COLO829 (cell line): Measurements from ENCODE around the gene TRIM15.
"Not testable (repeated sequence)": the region's sequence is repeated elsewhere in the genome, so short reads cannot be mapped to it uniquely, and the experiment has no call there.

Source experiments
- DNase-seq: peaks from one replicate; pipeline ENCODE4 v3.0.0; 2012; ENCODE audit warnings: low spot score

Gene TRIM15

GRCh38 chr6:30163918-30164654, 740 bp downstream of the TRIM15 start:
- DNase-seq: no peak

DNA sequence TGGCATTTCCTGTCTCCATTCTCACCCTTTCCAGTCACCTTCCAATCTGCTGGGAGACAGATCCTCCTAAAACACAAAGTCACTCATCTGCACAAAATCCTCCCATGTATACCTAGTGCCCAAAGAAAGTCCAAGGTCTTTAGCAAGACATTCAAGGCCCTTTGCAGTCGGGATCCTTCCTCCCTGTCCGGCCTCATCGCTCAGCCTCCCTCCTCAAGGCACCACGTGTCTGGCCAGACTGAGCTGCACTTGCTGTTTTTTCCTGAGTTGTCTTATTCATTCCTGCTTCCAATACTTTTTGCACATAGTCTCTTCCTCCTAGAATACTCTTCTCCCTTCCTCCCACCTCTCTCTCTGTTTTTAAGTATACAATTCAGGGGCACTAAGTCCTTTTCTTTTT, 1.4 kb downstream of the TRIM15 start:
- no peak for DNase-seq

DNA sequence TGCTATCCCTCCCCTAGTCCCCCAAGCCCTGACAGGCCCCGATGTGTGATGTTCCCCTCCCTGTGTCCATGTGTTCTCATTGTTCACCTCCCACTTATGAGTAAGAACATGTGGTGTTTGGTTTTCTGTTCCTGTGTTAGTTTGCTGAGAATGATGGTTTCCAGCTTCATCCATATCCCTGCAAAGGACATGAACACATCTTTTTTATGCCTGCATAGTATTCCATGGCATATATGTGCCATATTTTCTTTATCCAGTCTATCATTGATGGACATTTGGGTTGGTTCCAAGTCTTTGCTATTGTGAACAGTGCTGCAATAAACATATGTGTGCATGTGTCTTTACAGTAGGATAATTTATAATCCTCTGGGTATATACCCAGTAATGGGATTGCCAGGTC, 1.9 kb downstream of the TRIM15 start:
- not testable (repeated sequence) for DNase-seq

DNA sequence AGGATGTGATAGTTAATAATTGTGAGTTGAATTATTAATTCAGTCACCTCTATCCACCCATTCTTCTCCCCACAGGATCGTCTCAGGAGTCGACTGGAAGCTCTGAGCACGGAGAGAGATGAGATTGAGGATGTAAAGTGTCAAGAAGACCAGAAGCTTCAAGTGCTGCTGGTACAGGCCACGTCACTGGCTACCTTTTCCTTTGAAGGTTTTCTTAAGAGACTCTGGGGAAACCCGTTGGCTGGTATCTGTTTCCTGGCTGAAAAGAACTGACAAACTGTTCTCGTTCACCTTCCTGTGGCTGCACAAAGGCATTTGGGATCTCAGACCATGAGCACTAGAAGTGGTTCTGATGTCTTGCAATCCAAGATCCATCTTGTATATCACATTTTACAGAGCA, 3.8 kb downstream of the TRIM15 start:
- no peak for DNase-seq

- DNase-seq: no peak
These were observed 5.4 kb downstream of the TRIM15 start for GRCh38 chr6:30168741-30169140.

DNA sequence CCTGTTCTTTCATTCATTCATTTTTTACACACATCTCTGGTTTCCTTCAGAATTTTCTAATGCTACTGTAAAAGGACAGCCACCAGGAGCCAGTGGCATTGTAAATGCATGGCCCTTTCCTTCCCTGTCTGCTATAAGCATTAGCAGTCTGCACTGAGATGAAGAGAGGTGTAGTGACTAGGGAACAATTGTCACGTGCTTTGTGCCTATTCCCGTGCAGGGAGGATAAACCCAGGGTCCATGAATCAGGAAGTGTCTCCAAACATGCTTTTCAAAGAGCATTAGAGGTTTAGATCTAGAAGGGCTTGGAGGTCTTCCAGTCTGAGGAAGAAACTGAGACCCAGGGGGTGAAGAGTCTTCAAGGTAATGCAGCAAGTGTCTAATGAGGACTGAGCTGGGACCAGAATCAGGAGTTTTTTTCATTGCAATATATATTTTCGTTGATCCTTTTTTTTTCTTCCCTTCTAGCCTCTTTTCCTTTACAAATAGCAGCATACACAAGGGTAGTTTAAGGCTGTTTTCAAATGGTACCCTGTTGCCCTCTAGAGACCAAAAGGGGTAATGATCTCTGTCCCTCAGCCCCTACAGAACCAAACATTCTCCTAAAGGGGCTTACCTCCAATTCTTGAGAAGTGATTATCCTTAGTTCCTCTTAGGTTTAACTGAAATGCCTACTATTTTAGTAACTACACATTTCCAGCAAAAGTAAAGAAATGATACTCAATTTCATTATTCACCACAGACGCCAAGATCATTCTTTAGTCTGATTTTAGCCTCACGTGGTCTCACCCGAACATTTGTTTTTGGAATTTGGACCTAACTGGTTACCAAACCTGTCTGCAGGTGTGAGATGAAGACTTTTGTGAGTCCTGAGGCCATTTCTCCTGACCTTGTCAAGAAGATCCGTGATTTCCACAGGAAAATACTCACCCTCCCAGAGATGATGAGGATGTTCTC, 6.6 kb downstream of the TRIM15 start:
- DNase-seq: peak; percentile 68

DNA sequence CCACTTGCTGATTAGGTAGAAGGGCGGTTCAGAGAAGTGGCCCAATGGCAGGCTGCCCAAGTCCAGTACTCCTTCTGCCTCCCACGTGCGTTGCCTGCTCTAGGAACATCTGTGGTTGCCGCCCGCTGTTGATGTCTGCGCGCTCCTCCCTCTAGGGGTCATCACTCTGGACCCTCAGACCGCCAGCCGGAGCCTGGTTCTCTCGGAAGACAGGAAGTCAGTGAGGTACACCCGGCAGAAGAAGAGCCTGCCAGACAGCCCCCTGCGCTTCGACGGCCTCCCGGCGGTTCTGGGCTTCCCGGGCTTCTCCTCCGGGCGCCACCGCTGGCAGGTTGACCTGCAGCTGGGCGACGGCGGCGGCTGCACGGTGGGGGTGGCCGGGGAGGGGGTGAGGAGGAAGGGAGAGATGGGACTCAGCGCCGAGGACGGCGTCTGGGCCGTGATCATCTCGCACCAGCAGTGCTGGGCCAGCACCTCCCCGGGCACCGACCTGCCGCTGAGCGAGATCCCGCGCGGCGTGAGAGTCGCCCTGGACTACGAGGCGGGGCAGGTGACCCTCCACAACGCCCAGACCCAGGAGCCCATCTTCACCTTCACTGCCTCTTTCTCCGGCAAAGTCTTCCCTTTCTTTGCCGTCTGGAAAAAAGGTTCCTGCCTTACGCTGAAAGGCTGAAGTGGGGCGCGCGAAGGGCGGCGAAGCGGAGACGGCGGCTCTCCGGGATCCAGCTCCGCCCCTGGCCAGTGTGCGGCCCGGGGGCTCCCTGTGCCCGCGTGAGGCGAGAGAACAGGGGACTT, 8.5 kb downstream of the TRIM15 start:
- DNase-seq: no peak

DNA sequence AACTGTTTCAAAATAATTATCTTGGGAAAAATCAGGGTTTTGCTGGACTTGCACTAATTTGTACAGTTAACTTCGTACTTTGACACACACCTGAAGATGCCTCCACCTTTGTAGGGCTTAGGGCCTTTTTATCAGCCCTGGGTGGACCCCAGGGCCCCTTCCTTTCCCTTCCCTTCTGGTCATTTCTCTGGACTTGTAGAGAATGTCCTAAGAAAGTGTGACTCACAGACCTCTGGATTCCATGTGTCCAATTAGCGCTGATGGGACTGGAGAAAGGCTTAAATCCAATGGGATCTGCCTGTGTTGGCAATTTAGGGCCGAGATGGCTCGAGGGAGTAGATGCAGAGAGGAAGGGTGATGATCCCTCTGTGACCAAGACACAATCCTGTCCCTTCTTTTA, 9.3 kb downstream of the TRIM15 start:
- no peak for DNase-seq

DNA sequence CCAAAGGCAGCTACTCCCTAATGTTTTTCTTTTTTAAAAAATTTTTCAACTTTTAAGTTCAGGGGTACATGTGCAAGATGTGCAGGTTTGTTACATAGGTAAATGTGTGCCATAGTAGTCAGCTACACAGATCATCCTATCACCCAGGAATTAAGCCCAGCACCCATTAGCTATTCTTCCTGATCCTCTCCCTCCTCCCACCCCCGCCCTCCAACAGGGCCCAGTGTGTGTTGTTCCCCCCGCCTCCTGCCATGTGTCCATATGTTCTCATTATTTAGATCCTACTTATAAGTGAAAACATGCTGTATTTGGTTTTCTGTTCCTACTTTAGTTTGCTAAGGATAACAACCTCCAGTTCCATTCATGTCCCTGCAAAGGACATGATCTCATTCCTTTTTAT, 12.4 kb downstream of the TRIM15 start:
- DNase-seq: no peak

DNA sequence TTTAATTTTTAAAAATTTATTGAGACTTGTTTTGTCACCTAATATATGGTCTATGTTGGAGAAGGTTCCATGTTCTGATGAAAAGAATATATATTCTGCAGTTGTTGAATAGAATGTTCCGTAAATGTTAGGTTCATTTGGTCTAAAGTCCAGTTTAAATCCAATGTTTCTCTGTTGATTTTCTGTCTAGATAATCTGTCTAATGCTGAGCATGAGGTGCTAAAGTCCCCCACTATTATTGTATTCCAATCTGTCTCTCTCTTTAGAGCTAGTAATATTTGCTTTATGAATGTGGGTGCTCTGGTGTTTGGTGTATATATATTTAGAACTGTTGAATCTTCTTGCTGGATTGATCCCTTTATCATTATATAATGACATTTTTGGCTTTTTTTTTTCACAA, 15.5 kb downstream of the TRIM15 start:
- DNase-seq: no peak

DNA sequence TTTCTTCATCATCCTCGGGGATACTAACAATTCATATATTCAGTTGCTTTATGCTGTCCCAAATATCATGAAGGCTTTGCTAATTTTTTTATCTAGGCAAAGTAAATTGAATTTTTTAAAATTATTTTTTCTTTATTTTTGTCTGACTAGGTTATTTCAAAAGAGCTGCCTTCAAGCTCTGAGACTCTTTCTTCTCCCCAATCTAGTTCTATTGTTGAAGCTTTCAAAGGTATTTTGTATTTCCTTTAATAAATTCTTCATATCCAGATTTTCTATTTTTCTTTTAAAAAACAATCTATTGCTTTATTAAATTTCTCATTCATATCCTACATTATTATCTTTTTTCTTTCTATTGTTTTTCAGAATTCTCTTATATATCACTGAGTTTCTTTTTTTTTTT, 16.8 kb downstream of the TRIM15 start:
- DNase-seq: no peak

DNA sequence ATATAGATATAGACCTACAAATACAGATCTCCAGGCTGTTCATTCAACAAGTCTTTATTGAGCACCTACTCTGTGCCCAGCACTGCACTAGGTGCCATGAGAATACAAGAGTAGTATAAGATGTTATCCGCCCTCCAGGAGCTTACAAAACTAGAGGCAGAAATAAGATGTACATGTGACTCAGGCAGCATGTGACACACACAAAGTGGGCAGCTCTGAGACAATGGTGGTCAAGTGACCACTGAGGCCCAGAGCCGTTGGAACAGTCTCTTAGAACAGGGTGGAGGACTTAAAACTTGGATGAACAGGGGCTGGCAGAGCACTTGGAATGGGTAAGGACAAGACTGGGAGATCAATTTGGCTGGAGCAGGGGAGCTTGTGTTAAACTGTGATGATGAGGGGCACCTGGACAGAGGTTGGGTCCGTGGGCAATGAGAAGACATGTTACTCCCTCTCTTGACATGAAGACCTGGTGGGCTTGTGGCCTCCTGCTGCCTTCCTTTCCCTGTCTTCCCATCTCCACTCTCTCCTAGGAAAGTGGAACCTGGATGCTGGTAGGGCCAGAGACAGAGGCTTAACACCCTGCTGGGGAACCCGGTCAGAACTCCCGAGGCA, 21.2 kb downstream of the TRIM15 start:
- DNase-seq: no peak

DNA sequence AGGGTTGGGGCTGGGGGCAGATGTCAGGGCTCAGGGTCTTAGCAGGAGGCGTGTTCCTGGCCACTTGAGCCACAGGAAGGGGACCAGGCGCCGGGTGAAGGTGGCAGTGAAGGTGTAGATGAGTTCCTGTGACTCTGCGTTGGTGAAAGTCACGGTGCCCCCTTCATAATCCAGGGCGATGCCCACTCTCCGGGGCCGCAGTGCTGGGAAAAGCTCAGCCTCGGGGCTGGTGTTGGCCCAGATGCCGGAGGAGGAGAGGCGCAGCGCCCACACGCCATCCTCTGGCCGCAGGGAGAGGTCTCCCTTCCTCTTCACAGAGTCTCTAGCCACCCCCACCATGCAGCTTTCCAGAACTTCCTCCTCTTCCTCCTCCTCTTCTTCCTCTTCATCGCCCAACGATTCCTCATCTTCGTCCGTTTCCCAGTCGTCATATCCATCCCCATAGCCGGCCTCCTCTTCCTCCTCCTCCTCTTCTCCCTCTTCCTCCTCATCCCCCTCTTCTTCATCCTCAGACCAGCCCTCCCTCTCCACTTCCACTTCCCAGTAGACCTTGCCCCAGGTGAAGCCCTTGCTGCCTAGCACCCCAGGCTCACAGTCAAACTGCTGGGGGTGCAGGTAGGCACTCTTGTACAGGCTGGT, 22.6 kb downstream of the TRIM15 start:
- DNase-seq: no peak

DNA sequence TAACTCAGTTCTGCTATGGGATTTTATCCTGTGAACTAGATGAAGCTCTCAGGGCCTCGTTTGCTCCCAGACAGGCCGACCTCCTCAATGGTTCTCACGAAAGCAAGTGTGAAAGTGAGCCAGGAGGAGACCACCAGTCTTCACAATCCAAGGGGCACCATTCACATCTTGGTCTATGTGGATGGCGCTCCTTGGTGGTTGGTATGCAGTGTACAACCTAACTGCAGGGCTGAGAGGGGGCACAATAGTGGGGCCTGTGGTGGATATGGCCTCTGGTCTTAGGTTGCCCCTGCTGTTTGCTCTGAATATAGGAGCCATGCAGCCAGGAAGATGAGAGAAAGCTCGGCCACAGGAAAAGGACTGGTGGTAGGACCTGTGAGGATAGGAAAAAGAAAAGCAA, 25.2 kb downstream of the TRIM15 start:
- no peak for DNase-seq

DNA sequence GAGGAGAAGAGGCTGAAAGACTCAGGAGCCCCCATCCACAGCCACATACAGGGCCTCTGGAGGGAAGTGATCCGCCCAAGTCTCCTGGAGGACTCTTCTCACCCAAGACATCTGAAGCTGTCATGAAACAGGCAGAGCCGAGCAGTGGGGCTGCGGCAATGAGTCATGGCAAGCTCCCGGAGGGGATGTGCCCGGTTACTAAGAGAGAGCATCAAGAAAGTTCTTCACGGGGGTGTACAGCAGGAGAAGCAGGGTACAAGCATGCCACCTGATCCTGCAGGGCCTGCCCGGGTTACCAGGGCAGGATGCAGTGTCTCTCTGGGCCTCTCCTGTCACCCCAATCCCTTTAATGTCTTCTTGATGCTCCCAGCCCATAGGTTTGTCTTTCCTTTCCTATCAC, 28.7 kb downstream of the TRIM15 start:
- no peak for DNase-seq

DNA sequence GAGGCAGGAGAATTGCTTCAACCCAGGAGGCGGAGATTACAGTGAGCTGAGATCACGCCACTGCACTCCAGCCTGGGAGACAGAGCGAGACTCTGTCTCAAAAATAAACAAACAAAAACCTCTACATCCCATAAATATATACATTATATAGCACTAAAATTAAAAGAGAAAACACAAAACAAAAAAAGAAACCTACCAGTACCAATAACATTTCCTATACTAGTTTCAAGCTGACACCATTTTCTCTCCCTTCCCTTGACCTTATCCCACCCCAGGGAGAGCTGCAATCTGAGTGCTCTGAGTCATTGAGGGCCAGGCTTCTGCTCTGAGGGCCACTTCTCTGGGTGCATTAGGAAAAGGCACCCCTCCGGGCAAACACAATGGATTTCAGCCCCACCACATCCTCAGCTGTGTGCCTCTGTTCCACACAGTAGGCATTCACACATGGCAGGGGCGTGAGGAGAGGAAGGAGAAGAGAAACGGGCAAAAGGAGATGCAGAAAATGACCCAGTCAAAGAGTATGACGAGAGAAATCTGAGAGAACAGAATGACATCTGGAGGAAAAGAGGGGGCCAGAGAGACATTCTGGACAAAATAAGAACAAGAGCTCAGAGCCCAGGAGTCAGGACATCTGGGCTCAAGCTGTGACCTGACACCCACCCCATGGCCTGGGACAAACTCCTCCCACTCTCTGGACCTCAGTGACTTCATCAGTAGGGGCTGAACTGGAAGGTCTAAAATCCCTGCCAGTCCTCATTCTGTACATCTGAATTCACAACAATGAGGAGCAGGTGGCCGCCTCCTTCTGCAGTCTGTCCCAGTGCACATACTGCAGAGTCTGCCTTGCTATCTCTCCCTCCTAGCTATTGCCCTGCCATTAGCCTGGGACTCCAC, 31.7 kb downstream of the TRIM15 start:
- no peak for DNase-seq

GRCh38 chr6:30195951-30196350, 32.6 kb downstream of the TRIM15 start:
- no peak for DNase-seq

DNA sequence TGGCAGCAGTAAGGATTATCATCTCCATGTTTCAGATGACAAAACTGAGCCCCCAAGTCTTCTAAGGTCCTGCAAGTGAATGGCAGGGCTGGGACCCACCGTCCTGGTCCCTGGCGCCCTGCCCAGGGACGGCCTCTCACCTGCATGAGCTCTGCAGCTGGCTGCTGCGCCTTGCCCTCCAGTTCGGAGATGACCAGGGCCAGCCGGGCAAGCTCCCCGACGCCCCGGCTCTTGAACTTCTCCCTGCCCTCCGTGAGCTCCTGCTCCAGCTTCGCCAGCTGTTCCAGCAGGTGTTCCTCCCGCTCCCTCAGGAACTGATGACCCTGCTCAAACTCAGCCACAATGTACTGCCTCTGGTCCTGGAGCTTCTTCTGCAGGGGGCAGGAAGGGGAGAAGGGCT, 33.0 kb downstream of the TRIM15 start:
- DNase-seq: no peak

- no peak for DNase-seq
These were observed 35.1 kb downstream of the TRIM15 start for GRCh38 chr6:30198166-30199084.
